GM23248 (cell line): ENCODE measurements around the gene ARSG.
"Not testable (repeated sequence)": the region's sequence is repeated elsewhere in the genome, so short reads cannot be mapped to it uniquely, and the experiment has no call there.

Source experiments
- EZH2 ChIP-seq: fragments of 200-600 bp; sonication (generic); IDR thresholded peaks from 2 replicates; pipeline ENCODE4 v1.6.1; 2018; ENCODE audit warnings: antibody characterized with exemption, mild to moderate bottlenecking; ENCODE audit not compliant: insufficient read depth, poor library complexity, severe bottlenecking
- EZH2phosphoT487 ChIP-seq: fragments of 200-600 bp; sonication (generic); IDR thresholded peaks from 2 replicates; pipeline ENCODE4 v1.6.1; 2018; ENCODE audit warnings: antibody characterized with exemption, moderate library complexity, mild to moderate bottlenecking, low read depth; ENCODE audit not compliant: insufficient read depth

DNA sequence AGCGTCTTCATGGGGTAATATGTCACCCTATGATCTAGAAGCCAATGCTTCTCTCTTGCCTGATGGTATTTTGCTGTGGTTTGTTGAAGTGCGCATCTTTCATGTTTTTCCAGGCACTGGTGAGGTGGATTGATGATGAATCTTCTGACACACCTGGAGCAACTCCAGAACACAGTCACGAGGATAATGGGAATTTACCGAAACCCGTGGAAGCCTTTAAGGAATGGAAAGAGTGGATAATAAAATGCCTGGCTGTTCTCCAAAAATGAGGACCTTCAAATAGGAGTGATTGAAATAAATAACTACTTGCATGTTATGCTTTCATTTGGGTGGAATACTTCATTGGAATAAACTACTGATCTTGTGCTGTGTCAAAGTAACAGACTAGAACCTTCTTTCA, 34.6 kb upstream of the ARSG start:
- TF ChIP-seq EZH2, EZH2phosphoT487: not testable (repeated sequence)
